ENCODE measurements around the gene BACE2. TPM values are rescaled to one million over a fixed set of nuclear protein-coding genes. Genes with fewer than 3 reads are reported as not detected.
"Not testable (repeated sequence)": the region's sequence is repeated elsewhere in the genome, so short reads cannot be mapped to it uniquely, and the experiment has no call there.

The BACE2 gene
- total RNA-seq, 2 experiments from 2014 or later: 0.32 to 0.73 TPM

- ChIA-PET POLR2A (no interaction called here), CTCF (no interaction called here)
Measured at GRCh38 chr21:41231060-41231459, 63.1 kb downstream of the BACE2 start.

DNA sequence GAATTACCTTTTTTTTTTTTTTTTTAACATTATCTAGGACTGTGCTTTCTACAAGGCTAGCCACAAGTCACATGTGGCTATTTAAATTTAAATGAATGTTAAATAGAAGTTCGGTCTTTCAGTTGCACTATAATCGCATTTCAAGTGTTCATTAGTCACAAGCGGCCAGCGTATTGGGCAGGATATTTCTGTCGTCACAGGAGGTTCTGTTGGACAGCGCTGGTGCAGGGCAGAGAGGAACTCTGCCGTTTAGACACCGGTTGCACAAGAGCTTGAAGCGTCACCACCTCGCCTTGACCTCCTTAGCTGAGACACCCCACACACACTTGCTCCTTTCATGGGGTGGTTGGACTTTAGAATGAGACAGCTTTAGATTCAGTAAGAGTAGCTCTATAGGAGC, 64.1 kb downstream of the BACE2 start:
- CTCF ChIA-PET: no interaction called here
- POLR2A ChIA-PET: no interaction called here

GRCh38 chr21:41233916-41234315, 66.0 kb downstream of the BACE2 start:
- POLR2A ChIA-PET: no interaction called here
- CTCF ChIA-PET: no interaction called here

- POLR2A ChIA-PET: no interaction called here
- CTCF ChIA-PET: no interaction called here
Measured at GRCh38 chr21:41234569-41234968, 66.6 kb downstream of the BACE2 start.

- ChIA-PET POLR2A (no interaction called here), CTCF (no interaction called here)
Measured at GRCh38 chr21:41235201-41235600, 67.2 kb downstream of the BACE2 start.

DNA sequence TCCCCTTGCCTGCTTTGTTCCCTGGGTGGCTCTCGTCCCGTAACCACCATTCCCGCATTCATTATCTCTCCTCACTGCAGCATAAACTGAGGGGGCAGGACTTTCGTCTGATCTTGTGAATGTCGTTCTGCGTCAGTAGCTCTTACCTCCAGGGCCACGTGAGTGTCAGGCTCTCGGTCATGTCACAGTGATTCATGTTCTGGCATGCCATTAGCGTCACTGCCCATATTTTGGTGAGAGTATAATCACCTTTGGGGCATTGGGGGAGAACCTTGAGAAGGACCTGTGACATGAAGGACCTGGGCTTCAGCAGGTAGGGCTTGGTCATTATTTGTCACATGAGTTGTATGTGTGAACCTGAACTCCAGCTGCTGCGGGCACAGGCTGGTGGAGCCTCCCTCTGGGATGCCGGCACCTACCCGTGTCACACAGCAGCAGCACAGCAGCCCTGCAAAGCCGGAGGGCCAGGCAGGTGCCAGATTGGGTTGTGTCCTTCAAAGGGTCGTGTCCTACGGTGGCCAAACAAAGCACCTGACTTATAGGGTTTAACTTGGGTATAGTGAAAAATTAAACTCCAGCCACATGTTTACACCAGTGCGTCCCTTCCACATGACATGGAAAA, 68.5 kb downstream of the BACE2 start:
- ChIA-PET POLR2A (no interaction called here), CTCF (no interaction called here)

- CTCF ChIA-PET: not testable (repeated sequence)
Measured at GRCh38 chr21:41238081-41238796, 70.3 kb downstream of the BACE2 start.

GRCh38 chr21:41240040-41240439, 72.1 kb downstream of the BACE2 start:
- CTCF ChIA-PET: no interaction called here
- POLR2A ChIA-PET: no interaction called here

More at GRCh38 chr21:41238081-41238796, 70.3 kb downstream of the BACE2 start:
- POLR2A ChIA-PET: not testable (repeated sequence)

GRCh38 chr21:41241341-41241740, 73.4 kb downstream of the BACE2 start:
- POLR2A ChIA-PET: no interaction called here
- CTCF ChIA-PET: no interaction called here

- CTCF ChIA-PET: no interaction called here
- POLR2A ChIA-PET: no interaction called here
Measured at GRCh38 chr21:41242238-41242829, 74.4 kb downstream of the BACE2 start.

DNA sequence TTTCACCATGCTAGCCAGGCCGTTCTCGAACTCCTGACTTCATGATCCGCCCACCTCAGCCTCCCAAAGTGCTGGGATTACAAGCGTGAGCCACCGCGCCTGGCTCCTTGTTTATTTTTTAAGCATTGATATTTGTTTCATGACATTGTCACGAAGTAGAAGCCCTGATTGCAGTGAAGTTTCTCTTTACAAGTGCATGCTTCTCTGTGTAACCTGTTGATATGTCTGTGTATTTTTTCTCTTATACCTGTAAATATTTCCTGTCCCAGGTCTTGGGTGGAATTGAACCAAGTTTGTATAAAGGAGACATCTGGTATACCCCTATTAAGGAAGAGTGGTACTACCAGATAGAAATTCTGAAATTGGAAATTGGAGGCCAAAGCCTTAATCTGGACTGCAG, 75.1 kb downstream of the BACE2 start:
- POLR2A ChIA-PET: no interaction called here
- CTCF ChIA-PET: no interaction called here

- POLR2A ChIA-PET, CTCF ChIA-PET: not testable (repeated sequence)
Measured at GRCh38 chr21:41244266-41244880, 76.4 kb downstream of the BACE2 start.

DNA sequence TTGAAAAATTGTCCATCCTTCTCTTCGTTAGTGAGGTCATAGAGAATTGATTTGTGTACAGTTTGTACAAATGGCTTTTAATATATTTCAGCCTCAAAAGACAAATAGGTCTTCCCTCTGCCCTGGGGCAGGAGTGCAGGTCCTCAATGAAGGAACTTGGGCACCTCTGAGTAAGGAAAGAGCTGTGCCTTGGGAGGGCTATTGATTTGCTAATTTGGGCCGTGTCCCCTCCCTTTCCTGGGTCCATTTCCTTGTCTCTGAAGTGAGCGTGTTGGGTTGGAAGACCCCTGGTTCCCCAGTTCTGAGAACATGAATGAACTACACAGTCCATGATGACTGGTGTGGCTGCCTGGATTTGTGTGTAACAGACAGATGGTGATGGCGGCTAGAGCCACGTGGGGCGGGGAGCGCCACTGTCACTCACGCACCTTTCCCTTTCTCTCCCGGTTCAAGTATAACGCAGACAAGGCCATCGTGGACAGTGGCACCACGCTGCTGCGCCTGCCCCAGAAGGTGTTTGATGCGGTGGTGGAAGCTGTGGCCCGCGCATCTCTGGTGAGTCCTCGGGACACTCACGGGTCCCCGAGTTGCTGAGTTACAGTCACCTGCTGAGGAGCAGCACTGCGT, 77.7 kb downstream of the BACE2 start:
- ChIA-PET POLR2A (no interaction called here), CTCF (no interaction called here)

DNA sequence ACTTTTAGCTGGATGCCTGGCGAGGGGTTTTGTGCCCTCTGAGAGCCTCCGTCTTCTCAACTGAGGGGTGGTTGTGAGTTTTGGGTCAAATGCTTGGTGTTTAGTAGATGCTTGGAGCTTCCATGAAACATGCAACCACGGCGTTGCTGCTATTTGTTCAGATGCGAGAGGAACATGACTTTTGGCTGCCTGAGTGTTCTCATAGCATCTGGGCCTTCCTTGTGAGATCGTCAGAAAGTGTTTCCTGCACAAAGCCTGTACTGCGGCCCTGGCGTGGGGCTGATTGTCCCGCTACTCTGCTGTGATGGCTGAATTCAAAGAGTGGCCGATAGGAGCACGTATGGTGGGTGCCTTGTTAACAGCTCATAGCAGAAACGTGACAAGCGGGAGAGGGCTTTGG, 78.8 kb downstream of the BACE2 start:
- POLR2A ChIA-PET: no interaction called here
- CTCF ChIA-PET: no interaction called here

DNA sequence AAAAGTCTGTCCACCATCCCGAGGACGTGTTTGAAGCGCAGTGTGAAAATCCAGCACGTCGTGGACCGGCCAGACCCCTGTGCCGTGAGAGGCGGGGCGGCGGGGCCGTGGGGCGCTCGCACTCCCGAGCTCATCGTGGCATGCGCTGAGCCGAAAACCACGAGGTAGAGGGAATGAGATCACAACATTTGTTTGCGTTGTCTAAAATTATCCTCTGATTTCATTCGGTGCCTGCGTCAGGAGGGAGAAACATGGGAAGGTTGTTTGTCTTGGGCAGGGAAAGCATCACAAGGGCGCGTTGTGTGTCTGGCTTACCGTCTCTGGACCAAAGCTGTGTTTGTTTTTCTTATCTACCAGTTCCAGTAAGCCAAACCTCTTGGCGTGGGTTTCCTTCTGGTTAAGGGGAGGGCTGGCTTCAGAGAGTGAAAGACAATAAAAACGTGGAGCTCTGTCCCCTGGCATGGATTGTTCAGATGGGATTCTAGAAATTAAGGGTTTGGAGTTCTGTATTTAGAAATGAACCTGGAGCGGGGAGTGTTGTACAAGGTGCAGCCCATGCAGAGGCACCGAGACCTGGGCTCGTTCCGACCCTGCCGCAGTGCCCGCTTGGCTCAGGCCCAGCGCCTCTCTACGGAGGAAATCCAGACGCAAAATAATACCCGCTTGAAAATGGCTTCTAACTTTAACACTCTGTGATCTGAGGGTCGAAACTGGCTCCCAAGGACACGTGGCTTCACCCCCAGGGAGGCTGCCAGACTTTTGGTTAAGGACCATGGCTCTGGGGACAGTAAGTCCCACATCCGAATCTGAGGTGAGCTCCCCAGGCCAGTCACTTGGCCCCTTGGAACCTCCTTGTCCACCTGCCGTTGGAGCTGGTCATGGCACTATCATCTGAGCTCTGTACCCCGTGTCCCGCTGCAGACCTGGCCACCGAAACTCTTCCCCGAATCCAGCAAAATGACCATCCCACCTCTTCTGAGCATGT, 79.9 kb downstream of the BACE2 start:
- CTCF ChIA-PET: no interaction called here
- POLR2A ChIA-PET: no interaction called here

DNA sequence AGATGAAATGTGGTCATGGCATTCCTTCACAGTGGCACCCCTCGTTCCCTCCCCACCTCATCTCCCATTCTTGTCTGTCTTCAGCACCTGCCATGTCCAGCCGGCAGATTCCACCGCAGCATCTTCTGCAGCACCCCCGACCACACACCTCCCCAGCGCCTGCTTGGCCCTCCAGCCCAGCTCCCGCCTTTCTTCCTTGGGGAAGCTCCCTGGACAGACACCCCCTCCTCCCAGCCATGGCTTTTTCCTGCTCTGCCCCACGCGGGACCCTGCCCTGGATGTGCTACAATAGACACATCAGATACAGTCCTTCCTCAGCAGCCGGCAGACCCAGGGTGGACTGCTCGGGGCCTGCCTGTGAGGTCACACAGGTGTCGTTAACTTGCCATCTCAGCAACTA, 81.5 kb downstream of the BACE2 start:
- POLR2A ChIA-PET: no interaction called here
- CTCF ChIA-PET: no interaction called here

GRCh38 chr21:41250519-41250918, 82.6 kb downstream of the BACE2 start:
- CTCF ChIA-PET: no interaction called here
- POLR2A ChIA-PET: no interaction called here

- POLR2A ChIA-PET: no interaction called here
- CTCF ChIA-PET: no interaction called here
Measured at GRCh38 chr21:41251961-41252642, 84.1 kb downstream of the BACE2 start.

GRCh38 chr21:41254090-41254700, 86.2 kb downstream of the BACE2 start:
- ChIA-PET CTCF (no interaction called here), POLR2A (no interaction called here)
